ENCODE data around the gene CD7.

Gene CD7

GRCh38 chr17:82314727-82315605 is 2.4 kb downstream of the CD7 start:
- DNase-seq (ENCODE audit: low spot score) = no peak

GRCh38 chr17:82314012-82314726 is 3.2 kb downstream of the CD7 start:
- DNase-seq (ENCODE audit: low spot score) = no peak

DNA sequence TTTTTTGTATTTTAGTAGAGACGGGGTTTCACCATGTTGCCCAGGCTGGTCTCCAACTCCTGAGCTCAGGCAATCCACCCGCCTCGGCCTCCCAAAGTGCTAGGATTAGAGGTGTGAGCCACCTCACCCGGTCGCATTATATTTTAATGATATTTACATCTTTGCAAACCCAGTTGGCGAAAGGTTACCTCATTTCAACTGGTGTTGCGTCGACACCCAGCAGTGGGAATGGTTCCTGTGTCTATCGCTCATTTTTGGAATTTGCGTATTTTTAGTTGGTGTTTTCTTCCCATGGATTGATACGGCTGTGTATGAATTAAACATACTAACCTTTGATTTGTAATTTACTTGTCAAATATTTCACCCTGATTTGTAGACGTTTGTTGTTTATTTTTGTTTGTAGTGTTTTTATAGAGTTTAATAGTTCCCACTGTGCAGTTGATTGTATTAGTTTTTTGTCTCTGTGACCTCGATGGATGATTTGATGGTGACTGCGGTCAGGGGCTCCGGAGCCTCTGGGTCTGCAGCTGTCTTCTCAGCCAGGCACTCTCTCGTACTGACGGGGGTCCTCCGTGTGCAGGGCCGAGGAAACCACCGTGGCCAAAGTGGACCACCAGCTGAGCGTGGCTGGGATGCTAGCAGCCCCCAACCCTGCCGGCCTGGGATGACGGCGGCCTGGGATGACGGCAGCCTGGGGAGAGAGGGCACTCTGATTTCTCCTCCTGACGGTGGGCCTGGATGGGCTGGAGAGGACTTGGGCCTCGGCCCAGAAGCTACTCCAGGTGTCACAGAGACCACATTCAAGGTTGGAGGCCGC is 4.0 kb downstream of the CD7 start:
- no peak for DNase-seq (ENCODE audit: low spot score)

- no peak for DNase-seq (ENCODE audit: low spot score)
Measured at GRCh38 chr17:82311971-82312370, 5.4 kb downstream of the CD7 start.

DNA sequence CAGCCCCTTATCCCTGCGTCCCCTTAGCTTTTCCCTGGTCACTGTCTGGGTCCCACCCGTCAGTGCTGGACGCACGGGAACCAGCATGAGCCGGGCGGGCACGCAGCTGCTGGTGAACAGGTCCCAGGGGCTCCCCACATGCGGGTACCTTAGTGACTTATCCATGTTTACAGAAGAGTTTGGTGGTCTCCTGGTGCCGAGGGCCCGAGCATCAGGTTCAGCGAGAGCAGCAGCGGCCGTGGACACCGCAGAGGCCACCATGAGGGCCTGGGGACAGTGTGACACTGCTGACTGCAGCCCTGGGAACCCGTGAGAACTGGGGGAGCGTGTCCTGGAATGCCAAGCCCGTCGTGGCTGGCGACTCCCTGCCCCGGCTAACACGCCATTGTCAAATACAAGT is 6.5 kb downstream of the CD7 start:
- no peak for DNase-seq (ENCODE audit: low spot score)

DNA sequence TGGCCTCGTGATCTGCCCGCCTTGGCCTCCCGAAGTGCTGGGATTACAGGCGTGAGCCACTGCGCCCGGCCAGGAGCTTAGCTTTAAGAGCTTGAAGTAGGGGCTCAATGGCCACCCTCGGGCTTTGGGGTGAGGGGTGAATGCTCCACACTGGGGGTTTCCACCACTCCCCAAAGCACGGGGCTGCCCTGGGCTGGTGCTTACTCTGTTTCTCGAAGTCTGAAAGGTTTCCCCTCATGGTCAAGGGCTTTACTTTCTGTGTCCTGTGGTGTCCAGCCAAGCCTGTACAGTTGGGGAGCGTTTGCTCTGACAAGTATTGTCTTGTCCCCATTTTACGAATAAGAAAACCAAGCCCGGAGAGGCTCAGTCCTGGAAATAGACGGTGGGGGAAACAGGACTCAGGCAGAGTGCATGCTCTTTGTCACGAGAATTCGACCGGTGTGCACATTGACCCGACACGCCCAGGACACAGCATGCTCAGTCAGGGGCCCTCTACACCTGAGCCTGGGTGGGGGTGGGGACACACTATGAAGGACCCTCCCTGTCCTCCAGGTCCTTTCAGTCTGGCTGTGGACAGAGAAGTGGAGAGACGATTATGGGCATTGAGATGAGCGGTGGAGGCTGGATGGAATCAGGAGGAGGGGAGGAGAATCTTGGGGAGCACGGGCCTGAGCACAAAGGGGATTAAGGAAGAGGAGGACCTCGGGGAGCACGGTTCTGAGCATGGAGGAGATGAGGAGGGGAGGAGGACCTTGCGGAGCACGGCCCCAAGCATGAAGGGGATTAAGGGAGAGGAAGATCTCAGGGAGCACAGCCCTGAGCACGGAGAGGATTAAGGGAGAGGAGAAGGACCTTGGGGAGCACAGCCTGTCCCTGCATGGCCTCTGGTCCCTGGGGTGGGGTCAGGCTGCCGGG is 7.5 kb downstream of the CD7 start:
- DNase-seq (ENCODE audit: low spot score) = no peak

- no peak for DNase-seq (ENCODE audit: low spot score)
Measured at GRCh38 chr17:82305727-82306300, 11.6 kb downstream of the CD7 start.

DNA sequence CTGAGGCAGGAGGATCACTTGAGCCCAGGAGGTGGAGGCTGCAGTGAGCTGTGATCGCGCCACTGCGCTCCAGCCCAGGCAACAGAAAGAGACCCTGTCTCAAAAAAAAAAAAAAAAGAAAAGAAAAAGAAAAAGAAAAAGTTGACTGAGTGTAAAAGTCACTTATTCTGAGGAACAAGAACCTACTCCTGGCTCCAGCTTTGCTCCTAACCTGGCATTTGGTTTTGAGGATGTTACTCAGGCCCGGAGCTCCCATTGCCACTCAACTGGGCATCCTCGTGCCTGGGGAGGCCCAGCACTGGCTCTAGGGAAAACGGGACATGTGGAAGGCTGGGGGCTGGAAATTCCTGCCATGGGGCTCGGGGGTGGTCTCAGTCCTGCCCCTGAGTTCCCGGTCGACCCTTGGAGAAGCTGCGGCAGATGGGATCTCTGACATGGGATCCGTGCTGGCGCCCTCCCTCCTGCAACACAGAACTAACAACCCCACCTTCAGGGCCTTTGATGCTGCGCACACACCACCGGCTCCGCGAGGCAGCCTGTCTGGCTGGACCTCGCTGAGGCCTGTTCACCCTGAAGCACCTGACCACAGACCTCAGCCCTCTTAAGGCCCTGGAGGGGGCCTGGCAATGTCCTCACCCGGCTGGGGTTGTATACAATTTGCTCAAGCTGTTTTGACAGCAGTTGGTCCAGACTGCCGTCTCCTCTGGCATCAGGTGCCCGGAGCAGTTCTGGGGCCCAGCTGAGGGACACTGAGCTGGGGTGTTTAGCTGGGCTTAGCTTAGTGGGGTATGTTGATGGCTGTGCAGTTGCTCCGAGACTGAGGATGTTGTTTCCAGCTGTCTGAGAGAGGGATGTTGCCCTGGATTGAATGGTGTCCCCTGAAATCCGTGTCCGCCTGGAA is 12.3 kb downstream of the CD7 start:
- no peak for DNase-seq (ENCODE audit: low spot score)

DNA sequence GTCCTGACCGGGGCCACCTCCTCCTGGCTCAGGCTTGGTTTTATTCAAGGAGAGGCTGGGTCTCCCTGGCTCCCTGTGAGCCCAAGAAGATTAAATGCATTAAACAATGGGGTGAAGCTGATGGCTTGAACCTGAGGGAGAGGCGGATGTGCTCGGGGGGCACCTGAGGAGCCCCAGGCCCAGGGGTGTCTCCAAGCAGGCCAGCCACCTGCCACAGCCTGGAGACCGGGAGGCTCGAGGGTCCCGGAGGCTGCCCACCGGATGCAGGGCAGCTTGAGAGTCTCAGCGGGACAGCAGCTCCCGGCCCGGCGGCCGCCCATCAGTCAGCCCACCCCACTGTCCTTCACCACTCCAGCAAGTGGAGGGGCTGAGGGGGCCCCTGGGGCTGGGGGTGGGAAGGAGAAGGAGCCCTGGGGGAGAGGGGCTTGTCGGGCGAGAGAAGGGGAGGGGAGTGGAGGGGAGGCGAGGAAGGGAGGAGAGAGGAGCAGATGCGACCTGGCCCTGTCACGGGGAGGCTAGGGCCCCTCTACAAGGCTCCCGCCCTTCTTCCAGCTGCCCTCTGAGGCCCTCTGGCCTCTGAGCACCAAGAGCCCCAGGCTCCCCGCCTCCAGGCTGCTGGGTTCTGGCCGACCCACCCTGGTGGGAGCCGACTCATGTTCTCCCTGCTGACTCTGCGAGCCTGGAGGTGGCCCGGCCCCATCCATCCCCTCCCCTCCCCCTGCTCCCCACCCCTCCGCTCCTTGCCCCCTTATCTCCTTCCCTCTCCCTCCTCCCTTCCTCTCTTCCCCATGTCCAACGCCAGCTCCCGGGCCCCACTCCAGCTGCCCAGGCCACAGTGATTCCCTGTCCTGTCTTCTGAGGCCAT is 13.2 kb downstream of the CD7 start:
- DNase-seq (ENCODE audit: low spot score) = no peak

GRCh38 chr17:82302991-82303943 is 14.1 kb downstream of the CD7 start:
- DNase-seq (ENCODE audit: low spot score) = no peak

DNA sequence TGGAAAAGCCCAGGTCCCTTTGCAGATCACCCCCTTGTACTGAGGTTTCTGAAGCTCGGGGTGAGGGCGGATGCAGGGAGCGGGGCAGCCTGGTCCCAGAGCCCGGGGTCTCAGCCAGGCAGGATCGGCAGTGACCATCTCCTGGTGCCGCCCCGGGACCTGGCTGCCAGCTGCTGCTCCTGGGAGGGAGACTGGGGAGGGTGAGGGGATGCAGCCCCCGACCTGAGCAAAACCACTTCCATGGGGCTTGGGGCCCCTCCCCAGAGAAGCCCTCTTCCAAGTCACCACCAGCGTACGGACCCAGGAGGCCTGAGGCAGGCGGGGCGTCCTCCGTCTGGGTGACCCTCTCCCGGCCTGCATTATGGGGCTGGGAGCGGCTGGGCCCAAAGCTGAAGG is 14.8 kb downstream of the CD7 start:
- DNase-seq (ENCODE audit: low spot score) = no peak

DNA sequence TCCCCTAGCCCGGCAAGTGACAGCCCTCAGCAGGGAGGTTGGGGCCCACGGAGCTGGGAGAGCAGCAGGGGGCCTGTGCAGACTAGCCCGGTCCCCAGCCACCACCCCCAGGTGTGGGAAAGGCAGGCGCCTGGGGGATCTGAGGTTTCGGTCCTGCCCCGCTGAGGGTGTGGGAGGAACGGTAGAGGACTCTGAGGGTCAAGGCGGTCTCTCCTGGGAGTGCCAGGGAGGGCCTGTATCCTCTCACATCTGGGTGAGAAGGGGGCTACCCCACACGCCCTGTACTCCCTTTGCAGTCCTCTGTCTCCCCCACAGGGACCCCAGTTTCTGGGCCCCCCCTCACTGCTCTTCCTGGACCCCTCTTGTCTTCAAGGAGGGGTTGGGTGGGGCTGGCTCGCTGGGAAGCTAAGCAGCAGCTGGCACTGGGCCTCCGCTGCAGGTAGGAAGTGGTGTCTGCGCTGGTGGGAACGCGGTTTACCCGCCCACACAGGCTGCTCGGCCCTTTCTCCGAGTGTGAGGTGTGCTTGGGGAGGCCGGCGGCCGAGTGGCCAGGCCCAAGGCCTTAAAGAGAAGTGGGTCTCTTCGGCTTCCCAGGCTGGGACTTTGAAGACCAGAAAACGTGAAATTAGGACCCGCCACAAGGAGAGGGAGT is 15.4 kb downstream of the CD7 start:
- DNase-seq (ENCODE audit: low spot score) = no peak

DNA sequence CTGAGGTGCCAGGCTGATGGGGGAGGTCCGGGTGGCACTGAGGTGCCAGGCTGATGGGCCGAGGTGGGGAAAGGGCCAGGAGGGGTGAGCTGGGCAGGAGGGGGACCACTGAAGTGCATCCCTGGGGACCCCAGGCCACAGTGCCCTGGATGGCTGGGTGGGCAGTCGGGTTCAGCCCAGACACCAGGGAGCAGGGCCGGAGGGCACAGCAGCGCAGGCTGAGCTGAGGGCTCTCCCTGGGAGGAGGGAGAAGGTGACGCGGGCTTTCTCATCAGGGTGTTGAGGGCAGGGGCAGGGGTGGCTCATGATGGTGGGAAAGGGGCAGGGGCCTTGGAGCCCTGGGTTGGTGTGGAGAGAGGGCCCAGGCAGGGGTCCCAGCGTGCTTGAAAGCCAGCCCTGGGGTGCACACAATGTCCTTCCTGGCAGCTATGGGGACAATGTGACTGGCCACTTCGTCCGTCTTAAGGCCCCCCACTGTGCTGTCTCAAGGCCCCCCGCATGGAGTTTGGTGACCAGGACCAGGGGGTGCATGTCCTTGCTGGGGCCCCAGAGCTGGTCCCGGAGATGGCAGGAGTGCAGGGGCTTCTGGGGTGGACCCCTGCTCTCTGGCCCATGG is 16.0 kb downstream of the CD7 start:
- no peak for DNase-seq (ENCODE audit: low spot score)

DNA sequence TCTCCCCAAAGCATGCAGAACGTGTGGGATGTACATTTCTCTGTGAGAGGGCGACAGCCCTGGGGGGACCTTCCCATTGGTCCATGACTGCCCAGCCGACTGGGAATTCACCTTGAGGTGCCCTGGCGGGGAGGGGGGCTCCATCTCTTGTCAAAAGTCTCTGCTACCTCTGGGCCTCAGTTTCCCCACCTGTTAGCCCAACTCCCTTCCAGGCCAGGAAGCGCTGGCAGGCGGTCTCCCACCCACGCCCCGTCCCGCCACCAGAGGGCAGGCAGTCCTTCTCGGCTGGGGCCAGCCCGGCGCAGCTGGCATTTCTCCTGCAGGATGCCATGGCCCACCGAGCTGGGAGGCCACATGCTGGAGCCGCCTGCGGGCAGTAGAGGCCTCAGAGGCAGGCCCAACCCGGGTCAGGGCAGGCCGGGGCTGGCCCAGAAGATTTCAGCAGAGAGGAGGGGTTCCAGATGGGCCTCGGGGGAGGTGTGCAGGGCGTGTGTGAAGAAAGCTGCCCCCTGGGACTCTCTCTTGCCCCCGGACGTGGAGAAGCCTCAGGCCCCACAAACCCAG is 16.6 kb downstream of the CD7 start:
- peak; percentile 47 for DNase-seq (ENCODE audit: low spot score)

GRCh38 chr17:82300228-82300627 is 17.2 kb downstream of the CD7 start:
- DNase-seq (ENCODE audit: low spot score) = no peak

DNA sequence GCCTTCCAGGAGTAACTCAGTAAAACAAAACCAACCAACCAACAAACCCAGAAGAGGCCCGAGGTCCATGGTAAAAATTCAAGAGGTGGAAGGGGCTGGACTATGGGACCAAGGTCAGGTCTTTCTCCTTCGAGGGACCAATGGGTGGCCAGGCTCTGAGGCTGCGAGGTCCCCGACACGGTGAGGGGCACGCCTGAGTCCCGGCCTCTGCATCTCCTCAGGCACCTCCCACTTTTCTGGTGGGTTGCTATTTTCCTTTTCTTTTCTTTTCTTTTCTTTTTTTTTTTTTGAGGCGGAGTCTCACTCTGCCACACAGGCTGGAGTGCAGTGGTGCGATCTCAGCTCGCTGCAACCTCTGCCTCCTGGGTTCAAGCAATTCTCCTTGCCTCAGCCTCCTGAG is 18.0 kb downstream of the CD7 start:
- DNase-seq (ENCODE audit: low spot score) = no peak

All from RKO (cell line).